PFSK-1 (cell line): ENCODE data around the gene KPNA1.

Experiments used
- FOXP2 ChIP-seq: optimal IDR thresholded peaks from 2 replicates; pipeline ENCODE3; 2011; ENCODE audit warnings: borderline replicate concordance, control low read depth, inconsistent platforms; ENCODE audit not compliant: insufficient read depth; ENCODE audit errors: extremely low read length, extremely low read depth
- POLR2AphosphoS5 ChIP-seq: IDR thresholded peaks from 2 replicates; pipeline ENCODE4 v1.6.1; 2012; ENCODE audit warnings: low read depth, mild to moderate bottlenecking, control low read depth, low read length, moderate library complexity
- REST ChIP-seq, 2 experiments: IDR thresholded peaks; 2 replicates each; pipeline versions ENCODE4 v1.6.1 to v1.8.0; 2011 to 2012; ENCODE audit warnings: low read depth in 2 of 2, low read length in 2 of 2, control low read depth in 1 of 2, inconsistent platforms in 1 of 2, mild to moderate bottlenecking in 1 of 2, moderate library complexity in 1 of 2; ENCODE audit not compliant: insufficient read depth in 1 of 2
- SIN3A ChIP-seq: IDR thresholded peaks from 2 replicates; pipeline ENCODE4 v1.6.1; 2012; ENCODE audit warnings: mild to moderate bottlenecking, low read length, moderate library complexity, borderline replicate concordance; ENCODE audit not compliant: insufficient read depth
- TAF1 ChIP-seq: IDR thresholded peaks from 2 replicates; pipeline ENCODE4 v1.6.1; 2012; ENCODE audit warnings: low read length, control low read depth, borderline replicate concordance; ENCODE audit not compliant: insufficient read depth

KPNA1 gene

GRCh38 chr3:122464659-122465058 lies 50.1 kb downstream of the KPNA1 start:
- TF ChIP-seq TAF1 (no peak), FOXP2 (no peak), SIN3A (no peak), REST (IDR thresholded peaks at IDR 0.05; ENCODE audit: insufficient read depth in 1 of 2, low read depth in 2 of 2, low read length in 2 of 2) (no peak), POLR2AphosphoS5 (no peak)

- TF ChIP-seq REST (IDR thresholded peaks at IDR 0.05; ENCODE audit: insufficient read depth in 1 of 2, low read depth in 2 of 2, low read length in 2 of 2) (no peak), SIN3A (no peak), FOXP2 (no peak), POLR2AphosphoS5 (no peak), TAF1 (no peak)
These were observed 52.3 kb downstream of the KPNA1 start for GRCh38 chr3:122462406-122462805.

GRCh38 chr3:122461806-122462205 lies 52.9 kb downstream of the KPNA1 start:
- TF ChIP-seq POLR2AphosphoS5 (no peak), REST (IDR thresholded peaks at IDR 0.05; ENCODE audit: insufficient read depth in 1 of 2, low read depth in 2 of 2, low read length in 2 of 2) (no peak), FOXP2 (no peak), SIN3A (no peak), TAF1 (no peak)

GRCh38 chr3:122458992-122459391 lies 55.7 kb downstream of the KPNA1 start:
- no peak for TF ChIP-seq TAF1
- TF ChIP-seq FOXP2: no peak
- no peak for TF ChIP-seq SIN3A
- no peak for TF ChIP-seq POLR2AphosphoS5
- TF ChIP-seq REST (IDR thresholded peaks at IDR 0.05; ENCODE audit: insufficient read depth in 1 of 2, low read depth in 2 of 2, low read length in 2 of 2): no peak

GRCh38 chr3:122457706-122458105 lies 57.0 kb downstream of the KPNA1 start:
- TF ChIP-seq SIN3A: no peak
- no peak for TF ChIP-seq REST (IDR thresholded peaks at IDR 0.05; ENCODE audit: insufficient read depth in 1 of 2, low read depth in 2 of 2, low read length in 2 of 2)
- no peak for TF ChIP-seq FOXP2
- TF ChIP-seq TAF1: no peak
- TF ChIP-seq POLR2AphosphoS5: no peak
